Measurements from ENCODE around the gene NOP53.
"Not testable (repeated sequence)": the region's sequence is repeated elsewhere in the genome, so short reads cannot be mapped to it uniquely, and the experiment has no call there.

NOP53 gene

GRCh38 chr19:47718415-47719046 is 26.8 kb upstream of the NOP53 start:
- not testable (repeated sequence) for FAIRE-seq

- no peak for FAIRE-seq
Observed at GRCh38 chr19:47719047-47719859, 26.1 kb upstream of the NOP53 start.

GRCh38 chr19:47720669-47721422 is 24.5 kb upstream of the NOP53 start:
- FAIRE-seq, result no peak

GRCh38 chr19:47723581-47723940 is 21.8 kb upstream of the NOP53 start:
- FAIRE-seq, result no peak

- FAIRE-seq, result no peak
Observed at GRCh38 chr19:47725759-47726401, 19.5 kb upstream of the NOP53 start.

GRCh38 chr19:47726467-47726866 is 18.9 kb upstream of the NOP53 start:
- no peak for FAIRE-seq

GRCh38 chr19:47728295-47728694 is 17.1 kb upstream of the NOP53 start:
- not testable (repeated sequence) for FAIRE-seq

- no peak for FAIRE-seq
Observed at GRCh38 chr19:47729468-47729798, 15.9 kb upstream of the NOP53 start.

GRCh38 chr19:47729799-47730520 is 15.4 kb upstream of the NOP53 start:
- FAIRE-seq, result no peak

GRCh38 chr19:47730521-47730889 is 14.8 kb upstream of the NOP53 start:
- FAIRE-seq, result no peak

GRCh38 chr19:47730910-47731309 is 14.4 kb upstream of the NOP53 start:
- no peak for FAIRE-seq

GRCh38 chr19:47735131-47735530 is 10.2 kb upstream of the NOP53 start:
- no peak for FAIRE-seq

GRCh38 chr19:47740866-47741519 is 4.4 kb upstream of the NOP53 start:
- no peak for FAIRE-seq

- no peak for FAIRE-seq
Observed at GRCh38 chr19:47741544-47742140, 3.7 kb upstream of the NOP53 start.

GRCh38 chr19:47742634-47743033 is 2.7 kb upstream of the NOP53 start:
- no peak for FAIRE-seq

GRCh38 chr19:47746129-47746528 is 783 bp downstream of the NOP53 start:
- not testable (repeated sequence) for FAIRE-seq

- no peak for FAIRE-seq
Observed at GRCh38 chr19:47749326-47749725, 4.0 kb downstream of the NOP53 start.

- no peak for FAIRE-seq
Observed at GRCh38 chr19:47750752-47751151, 5.4 kb downstream of the NOP53 start.

- FAIRE-seq, result no peak
Observed at GRCh38 chr19:47752440-47753211, 7.3 kb downstream of the NOP53 start.

- FAIRE-seq, result no peak
Observed at GRCh38 chr19:47754206-47755064, 9.1 kb downstream of the NOP53 start.
